Measurements from ENCODE around the gene CEP112.

The CEP112 gene

DNA sequence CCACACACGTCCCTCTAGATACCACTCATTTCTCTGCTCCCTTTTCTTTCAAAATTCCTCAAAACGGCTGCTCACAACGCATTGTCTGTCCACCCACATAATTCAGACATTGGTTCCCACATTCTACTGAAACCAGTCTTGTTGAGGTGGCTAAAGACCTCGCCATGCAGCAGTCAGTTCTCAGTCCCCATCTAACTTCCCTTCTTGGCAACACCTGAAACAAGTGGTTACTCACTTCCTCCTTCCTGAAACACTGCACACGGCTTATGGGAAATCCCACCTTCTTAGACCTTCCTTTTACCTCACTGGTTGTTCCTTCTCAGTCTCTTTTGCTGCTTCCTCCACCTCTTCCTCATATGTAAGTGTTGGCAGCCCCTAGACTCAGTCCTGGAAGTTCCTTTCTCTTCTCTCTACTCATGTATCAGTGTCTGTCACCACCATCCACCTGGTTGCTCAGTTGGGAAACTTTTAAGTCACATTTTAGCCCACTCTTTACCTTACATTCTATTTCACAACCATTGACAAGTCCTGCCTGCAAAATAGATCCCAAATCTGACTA is 277.1 kb downstream of the CEP112 start:
- H2BK5ac ChIP-seq (ENCODE audit: low read depth, low read length, poor library complexity): no peak overlapping the region
- H3K23ac ChIP-seq (ENCODE audit: low read length): no peak overlapping the region
- H2BK120ac ChIP-seq (ENCODE audit: insufficient read depth, low read length, poor library complexity): no peak overlapping the region
- H3K27ac ChIP-seq (ENCODE audit: low read depth, low read length): no peak overlapping the region
- H4K91ac ChIP-seq (ENCODE audit: low read depth, low read length): no peak overlapping the region
- no peak for DNase-seq
- no peaks in the 10 kb centered on the region for H3K27me3 ChIP-seq (ENCODE audit: insufficient read depth, low read length)
- H3K4ac ChIP-seq (ENCODE audit: low read depth, low read length): no peak overlapping the region
- H3K4me2 ChIP-seq (ENCODE audit: low read length): no peak overlapping the region
- no peak overlapping the region for H4K12ac ChIP-seq (ENCODE audit: low read depth, low read length)
- no peak overlapping the region for H4K8ac ChIP-seq (ENCODE audit: low read depth, low read length)
- no peak overlapping the region for H3K18ac ChIP-seq (ENCODE audit: low read length)
- no peaks in the 10 kb centered on the region for H3K36me3 ChIP-seq (ENCODE audit: control insufficient read depth in 1 of 2, insufficient read depth in 2 of 2, low read length in 2 of 2)
- H3K9me3 ChIP-seq (ENCODE audit: insufficient read depth, low read depth, low read length): no peaks in the 10 kb centered on the region
- H3K79me1 ChIP-seq (ENCODE audit: low read length): no peaks in the 10 kb centered on the region
- no peak overlapping the region for H3K4me3 ChIP-seq (ENCODE audit: low read depth, low read length)
- H3K4me1 ChIP-seq (ENCODE audit: control insufficient read depth in 1 of 2, insufficient read depth in 2 of 2, low read length in 2 of 2): no peaks in the 10 kb centered on the region
- no peak overlapping the region for H2AK5ac ChIP-seq (ENCODE audit: low read length)
- WGBS (ENCODE audit: extremely low coverage, insufficient coverage, insufficient read length): no CpG with 5 or more reads among the region's 5 CpGs
- no peak overlapping the region for H3K9ac ChIP-seq (ENCODE audit: low read length)
- H3K14ac ChIP-seq (ENCODE audit: low read length): no peak overlapping the region
- no peak overlapping the region for H2AFZ ChIP-seq (ENCODE audit: insufficient read depth, low read length, poor library complexity)
- H3K79me2 ChIP-seq (ENCODE audit: control insufficient read depth, insufficient read depth, low read length, poor library complexity): no peaks in the 10 kb centered on the region
- H2BK12ac ChIP-seq (ENCODE audit: low read length): no peak overlapping the region

- H3K27me3 ChIP-seq (ENCODE audit: insufficient read depth, low read length): no peaks in the 10 kb centered on the region
- no peak overlapping the region for H2AK5ac ChIP-seq (ENCODE audit: low read length)
- DNase-seq: no peak
- H3K23ac ChIP-seq (ENCODE audit: low read length): no peak overlapping the region
- no peak overlapping the region for H2BK5ac ChIP-seq (ENCODE audit: low read depth, low read length, poor library complexity)
- H3K36me3 ChIP-seq (ENCODE audit: control insufficient read depth in 1 of 2, insufficient read depth in 2 of 2, low read length in 2 of 2): no peaks in the 10 kb centered on the region
- no peak overlapping the region for H2AFZ ChIP-seq (ENCODE audit: insufficient read depth, low read length, poor library complexity)
- no peak overlapping the region for H4K12ac ChIP-seq (ENCODE audit: low read depth, low read length)
- H2BK120ac ChIP-seq (ENCODE audit: insufficient read depth, low read length, poor library complexity): no peak overlapping the region
- no peaks in the 10 kb centered on the region for H3K79me2 ChIP-seq (ENCODE audit: control insufficient read depth, insufficient read depth, low read length, poor library complexity)
- no peak overlapping the region for H4K91ac ChIP-seq (ENCODE audit: low read depth, low read length)
- H3K4me1 ChIP-seq (ENCODE audit: control insufficient read depth in 1 of 2, insufficient read depth in 2 of 2, low read length in 2 of 2): no peaks in the 10 kb centered on the region
- no peak overlapping the region for H3K4me3 ChIP-seq (ENCODE audit: low read depth, low read length)
- H3K79me1 ChIP-seq (ENCODE audit: low read length): no peaks in the 10 kb centered on the region
- no peak overlapping the region for H3K9ac ChIP-seq (ENCODE audit: low read length)
- H3K4ac ChIP-seq (ENCODE audit: low read depth, low read length): no peak overlapping the region
- no peak overlapping the region for H4K8ac ChIP-seq (ENCODE audit: low read depth, low read length)
- no peak overlapping the region for H3K27ac ChIP-seq (ENCODE audit: low read depth, low read length)
- no peak overlapping the region for H3K4me2 ChIP-seq (ENCODE audit: low read length)
- no peak overlapping the region for H2BK12ac ChIP-seq (ENCODE audit: low read length)
- H3K18ac ChIP-seq (ENCODE audit: low read length): no peak overlapping the region
- no peaks in the 10 kb centered on the region for H3K9me3 ChIP-seq (ENCODE audit: insufficient read depth, low read depth, low read length)
- WGBS (ENCODE audit: extremely low coverage, insufficient coverage, insufficient read length): no CpG with 5 or more reads among the region's 4 CpGs
- no peak overlapping the region for H3K14ac ChIP-seq (ENCODE audit: low read length)
Observed at GRCh38 chr17:65913326-65913850, 278.5 kb downstream of the CEP112 start.

DNA sequence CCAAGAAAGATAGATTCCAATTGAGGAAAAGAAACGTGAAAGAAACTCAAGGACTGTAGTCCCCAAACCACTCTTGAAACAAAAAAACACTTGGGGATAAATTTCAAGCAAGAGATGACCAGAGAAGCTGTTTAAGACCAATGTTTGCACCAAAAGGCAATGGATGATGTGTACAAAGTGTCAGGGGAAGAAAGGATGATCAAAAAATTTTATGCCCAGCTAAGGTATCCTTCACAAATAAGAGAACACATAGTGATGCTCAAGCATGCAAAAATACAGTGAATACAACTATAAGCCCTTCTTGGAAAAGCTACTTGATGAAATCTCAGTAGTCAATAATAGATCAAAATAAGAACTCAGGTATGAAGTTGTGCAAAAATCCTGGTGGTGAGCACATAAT is 281.1 kb downstream of the CEP112 start:
- Histone ChIP-seq H2BK5ac (ENCODE audit: low read depth, low read length, poor library complexity) (no peak overlapping the region), H3K14ac (ENCODE audit: low read length) (no peak overlapping the region), H2AK5ac (ENCODE audit: low read length) (no peak overlapping the region)

DNA sequence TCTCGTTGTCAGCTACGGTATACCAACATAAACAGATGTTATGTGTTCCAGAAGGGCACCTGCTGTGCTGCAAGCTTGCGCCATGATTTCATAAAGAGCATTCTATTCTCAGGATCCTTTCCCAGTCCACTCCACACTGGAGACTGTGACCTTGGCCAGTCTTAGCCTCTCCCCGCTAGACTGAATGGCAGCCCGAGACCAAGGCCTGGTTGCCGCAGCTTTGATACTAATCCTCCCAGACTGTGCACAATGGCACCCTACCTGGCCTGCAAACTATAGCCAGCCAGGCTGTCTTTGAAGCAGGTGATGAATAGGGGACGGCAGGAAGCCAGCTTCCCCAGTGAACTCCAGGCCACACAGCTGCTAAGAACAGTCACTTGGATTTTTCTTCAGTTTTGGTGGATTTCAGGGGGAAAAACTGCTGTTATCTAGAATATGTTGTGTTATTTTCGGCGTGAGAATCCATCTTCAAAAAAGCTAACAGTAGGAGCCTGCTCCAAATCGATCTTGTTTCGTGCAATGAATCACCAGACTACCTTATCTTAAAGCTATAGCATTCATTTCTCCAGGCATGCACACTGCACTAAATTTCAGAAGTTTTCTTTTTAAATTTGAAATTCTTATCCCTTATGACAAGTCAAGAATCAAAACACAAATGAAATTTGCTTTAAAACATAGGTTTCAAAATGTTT is 289.0 kb downstream of the CEP112 start:
- Histone ChIP-seq H2AFZ (ENCODE audit: insufficient read depth, low read length, poor library complexity) (no peak overlapping the region), H3K4me3 (ENCODE audit: low read depth, low read length) (no peak overlapping the region), H4K12ac (ENCODE audit: low read depth, low read length) (no peak overlapping the region), H3K36me3 (ENCODE audit: control insufficient read depth in 1 of 2, insufficient read depth in 2 of 2, low read length in 2 of 2) (no peaks in the 10 kb centered on the region), H3K4me2 (ENCODE audit: low read length) (no peak overlapping the region), H2BK5ac (ENCODE audit: low read depth, low read length, poor library complexity) (no peak overlapping the region), H3K79me1 (ENCODE audit: low read length) (no peaks in the 10 kb centered on the region), H3K18ac (ENCODE audit: low read length) (no peak overlapping the region), H3K4me1 (ENCODE audit: control insufficient read depth in 1 of 2, insufficient read depth in 2 of 2, low read length in 2 of 2) (no peaks in the 10 kb centered on the region), H3K9ac (ENCODE audit: low read length) (no peak overlapping the region), H4K91ac (ENCODE audit: low read depth, low read length) (no peak overlapping the region), H4K8ac (ENCODE audit: low read depth, low read length) (no peak overlapping the region), H2AK5ac (ENCODE audit: low read length) (no peak overlapping the region), H2BK12ac (ENCODE audit: low read length) (no peak overlapping the region), H3K4ac (ENCODE audit: low read depth, low read length) (no peak overlapping the region), H3K14ac (ENCODE audit: low read length) (no peak overlapping the region), H3K9me3 (ENCODE audit: insufficient read depth, low read depth, low read length) (no peaks in the 10 kb centered on the region), H3K23ac (ENCODE audit: low read length) (no peak overlapping the region), H3K27ac (ENCODE audit: low read depth, low read length) (no peak overlapping the region), H2BK120ac (ENCODE audit: insufficient read depth, low read length, poor library complexity) (no peak overlapping the region), H3K27me3 (ENCODE audit: insufficient read depth, low read length) (no peaks in the 10 kb centered on the region), H3K79me2 (ENCODE audit: control insufficient read depth, insufficient read depth, low read length, poor library complexity) (no peaks in the 10 kb centered on the region)
- DNase-seq: no peak
- no CpG with 5 or more reads among the region's 11 CpGs for WGBS (ENCODE audit: extremely low coverage, insufficient coverage, insufficient read length)

More for the DNA sequence above, 281.1 kb downstream of the CEP112 start:
- no peak overlapping the region for H3K23ac ChIP-seq (ENCODE audit: low read length)
- no peak overlapping the region for H2AFZ ChIP-seq (ENCODE audit: insufficient read depth, low read length, poor library complexity)
- no peak overlapping the region for H4K8ac ChIP-seq (ENCODE audit: low read depth, low read length)
- no peaks in the 10 kb centered on the region for H3K9me3 ChIP-seq (ENCODE audit: insufficient read depth, low read depth, low read length)
- H3K36me3 ChIP-seq (ENCODE audit: control insufficient read depth in 1 of 2, insufficient read depth in 2 of 2, low read length in 2 of 2): no peaks in the 10 kb centered on the region
- no peak overlapping the region for H4K91ac ChIP-seq (ENCODE audit: low read depth, low read length)
- H4K12ac ChIP-seq (ENCODE audit: low read depth, low read length): no peak overlapping the region
- H3K18ac ChIP-seq (ENCODE audit: low read length): no peak overlapping the region
- no peaks in the 10 kb centered on the region for H3K4me1 ChIP-seq (ENCODE audit: control insufficient read depth in 1 of 2, insufficient read depth in 2 of 2, low read length in 2 of 2)
- no peak overlapping the region for H3K4me2 ChIP-seq (ENCODE audit: low read length)
- H2BK12ac ChIP-seq (ENCODE audit: low read length): no peak overlapping the region
- DNase-seq: no peak
- H3K4ac ChIP-seq (ENCODE audit: low read depth, low read length): no peak overlapping the region
- no peak overlapping the region for H3K9ac ChIP-seq (ENCODE audit: low read length)
- H3K4me3 ChIP-seq (ENCODE audit: low read depth, low read length): no peak overlapping the region
- H3K27ac ChIP-seq (ENCODE audit: low read depth, low read length): no peak overlapping the region
- no peaks in the 10 kb centered on the region for H3K79me2 ChIP-seq (ENCODE audit: control insufficient read depth, insufficient read depth, low read length, poor library complexity)
- no CpG with 5 or more reads among the region's 1 CpG for WGBS (ENCODE audit: extremely low coverage, insufficient coverage, insufficient read length)
- no peaks in the 10 kb centered on the region for H3K79me1 ChIP-seq (ENCODE audit: low read length)
- H3K27me3 ChIP-seq (ENCODE audit: insufficient read depth, low read length): no peaks in the 10 kb centered on the region
- H2BK120ac ChIP-seq (ENCODE audit: insufficient read depth, low read length, poor library complexity): no peak overlapping the region
